Astrocyte of the hippocampus (primary cell): ENCODE data around the gene CLEC16A.
"Not testable (repeated sequence)": the region's sequence is repeated elsewhere in the genome, so short reads cannot be mapped to it uniquely, and the experiment has no call there.

Experiments used
- DNase-seq: peaks from one replicate; pipeline ENCODE4 v3.0.0; 2011; ENCODE audit warnings: low read depth, low spot score

Gene CLEC16A

GRCh38 chr16:10966559-10966958 is 22.2 kb downstream of the CLEC16A start:
- DNase-seq, result not testable (repeated sequence)

GRCh38 chr16:10967986-10968385 is 23.6 kb downstream of the CLEC16A start:
- no peak for DNase-seq

GRCh38 chr16:10968498-10968897 is 24.1 kb downstream of the CLEC16A start:
- DNase-seq, result no peak

GRCh38 chr16:10969615-10970014 is 25.3 kb downstream of the CLEC16A start:
- DNase-seq, result no peak

- DNase-seq, result peak; percentile 31
Measured at GRCh38 chr16:10970065-10970464, 25.7 kb downstream of the CLEC16A start.

- peak; percentile 91 for DNase-seq
Measured at GRCh38 chr16:10971560-10971961, 27.2 kb downstream of the CLEC16A start.

- no peak for DNase-seq
Measured at GRCh38 chr16:10972108-10972818, 27.9 kb downstream of the CLEC16A start.

GRCh38 chr16:10972819-10973464 is 28.6 kb downstream of the CLEC16A start:
- no peak for DNase-seq

GRCh38 chr16:10976634-10977033 is 32.3 kb downstream of the CLEC16A start:
- DNase-seq, result no peak

GRCh38 chr16:10978124-10978523 is 33.8 kb downstream of the CLEC16A start:
- no peak for DNase-seq

GRCh38 chr16:10978871-10979446 is 34.6 kb downstream of the CLEC16A start:
- DNase-seq, result no peak

GRCh38 chr16:10979717-10980601 is 35.6 kb downstream of the CLEC16A start:
- DNase-seq, result peak; percentile 46

- DNase-seq, result no peak
Measured at GRCh38 chr16:10980813-10981212, 36.4 kb downstream of the CLEC16A start.

GRCh38 chr16:10981697-10982216 is 37.4 kb downstream of the CLEC16A start:
- no peak for DNase-seq

GRCh38 chr16:10982465-10983150 is 38.2 kb downstream of the CLEC16A start:
- no peak for DNase-seq

GRCh38 chr16:10983159-10983558 is 38.8 kb downstream of the CLEC16A start:
- DNase-seq, result no peak

- peak; percentile 21 for DNase-seq
Measured at GRCh38 chr16:10984509-10984908, 40.1 kb downstream of the CLEC16A start.

GRCh38 chr16:10987361-10988163 is 43.2 kb downstream of the CLEC16A start:
- no peak for DNase-seq

GRCh38 chr16:10988164-10988803 is 43.9 kb downstream of the CLEC16A start:
- DNase-seq, result no peak

- no peak for DNase-seq
Measured at GRCh38 chr16:10988879-10989278, 44.5 kb downstream of the CLEC16A start.
